Measurements from ENCODE around the gene PITPNM2. TPM values are rescaled to one million over a fixed set of nuclear protein-coding genes. Genes with fewer than 3 reads are reported as not detected.

PITPNM2 gene
- total and polyA plus RNA-seq, 2 experiments from 2014 or later, result 0.82 to 3.0 TPM

- no peaks in the 10 kb centered on the region for H3K79me2 ChIP-seq (replicated peaks; ENCODE audit: insufficient read depth)
- no peaks in the 10 kb centered on the region for H3K4me1 ChIP-seq (ENCODE audit: insufficient read depth)
- H2AFZ ChIP-seq, result no peak overlapping the region
- Mint-ChIP-seq H3K4me3 (no peak overlapping the region), H3K36me3 (ENCODE audit: low read depth) (peaks cover 40% of the 10 kb centered on the region), H3K9me3 (no peaks in the 10 kb centered on the region), H3K27ac (no peak overlapping the region), H3K4me1 (no peaks in the 10 kb centered on the region), H3K27me3 (ENCODE audit: insufficient read depth, low read depth, poor library complexity) (no peaks in the 10 kb centered on the region)
- no peak overlapping the region for H3K4me2 ChIP-seq
- no peak overlapping the region for H3K27ac ChIP-seq (ENCODE audit: low read depth)
- no peaks in the 10 kb centered on the region for H3F3A ChIP-seq (replicated peaks; ENCODE audit: low read depth)
- H3K4me3 ChIP-seq, result no peak overlapping the region
- peaks cover 9% of the 10 kb centered on the region for H3K36me3 ChIP-seq (ENCODE audit: insufficient read depth)
- H4K20me1 ChIP-seq (replicated peaks; ENCODE audit: insufficient read depth), result no peaks in the 10 kb centered on the region; the same call in none of the 2 replicates
- H3K9me2 ChIP-seq (ENCODE audit: insufficient read depth), result no peaks in the 10 kb centered on the region
- H3K27me3 ChIP-seq (ENCODE audit: insufficient read depth), result no peaks in the 10 kb centered on the region
- TF ChIP-seq, protein P1, sequence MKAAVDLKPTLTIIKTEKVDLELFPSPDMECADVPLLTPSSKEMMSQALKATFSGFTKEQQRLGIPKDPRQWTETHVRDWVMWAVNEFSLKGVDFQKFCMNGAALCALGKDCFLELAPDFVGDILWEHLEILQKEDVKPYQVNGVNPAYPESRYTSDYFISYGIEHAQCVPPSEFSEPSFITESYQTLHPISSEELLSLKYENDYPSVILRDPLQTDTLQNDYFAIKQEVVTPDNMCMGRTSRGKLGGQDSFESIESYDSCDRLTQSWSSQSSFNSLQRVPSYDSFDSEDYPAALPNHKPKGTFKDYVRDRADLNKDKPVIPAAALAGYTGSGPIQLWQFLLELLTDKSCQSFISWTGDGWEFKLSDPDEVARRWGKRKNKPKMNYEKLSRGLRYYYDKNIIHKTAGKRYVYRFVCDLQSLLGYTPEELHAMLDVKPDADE (IDR thresholded peaks at IDR 0.05), result no peak
- TF ChIP-seq EZH2phosphoT487 (IDR thresholded peaks at IDR 0.05; ENCODE audit: unreplicated experiment), result no peak
- DNase-seq (ENCODE audit: low spot score) (no peak), ATAC-seq (no peak)
These were observed 49.5 kb upstream of the PITPNM2 start for GRCh38 chr12:123200414-123200813.

GRCh38 chr12:123199936-123200335 lies 49.0 kb upstream of the PITPNM2 start:
- H3K9me2 ChIP-seq (ENCODE audit: insufficient read depth), result no peaks in the 10 kb centered on the region
- ATAC-seq, result no peak
- H3K4me3 Mint-ChIP-seq, result no peak overlapping the region
- no peak for TF ChIP-seq ZNF462 (CRISPR knock-in tag; IDR thresholded peaks at IDR 0.05)
- no peak for TF ChIP-seq CTCF (conservative IDR thresholded peaks at IDR 0.05; ENCODE audit: low read depth in 2 of 2)
- no peak for TF ChIP-seq ZNF114 (CRISPR knock-in tag; IDR thresholded peaks at IDR 0.05)
- TF ChIP-seq, protein P1 (IDR thresholded peaks at IDR 0.05), result no peak
- no peak for TF ChIP-seq NANOG (IDR thresholded peaks at IDR 0.05; ENCODE audit: borderline replicate concordance)
- no peak for TF ChIP-seq JUNB (IDR thresholded peaks at IDR 0.05; ENCODE audit: unreplicated experiment)
- no peak for TF ChIP-seq EZH2phosphoT487 (IDR thresholded peaks at IDR 0.05; ENCODE audit: unreplicated experiment)
- no peak for TF ChIP-seq ZNF331 (CRISPR knock-in tag; IDR thresholded peaks at IDR 0.05; ENCODE audit: low read depth)
- no peak for TF ChIP-seq POLR2AphosphoS5 (IDR thresholded peaks at IDR 0.05; ENCODE audit: low read depth)

More at GRCh38 chr12:123199936-123200335, 49.0 kb upstream of the PITPNM2 start:
- no peaks in the 10 kb centered on the region; the same call in none of the 2 replicates for H4K20me1 ChIP-seq (replicated peaks; ENCODE audit: insufficient read depth)
- DNase-seq (ENCODE audit: low spot score), result no peak
- no peaks in the 10 kb centered on the region for H3F3A ChIP-seq (replicated peaks; ENCODE audit: low read depth)
- H3K36me3 Mint-ChIP-seq (ENCODE audit: low read depth), result peaks cover 39% of the 10 kb centered on the region
- no peak overlapping the region for H3K4me3 ChIP-seq
- no peak overlapping the region for H2AFZ ChIP-seq
- no peak overlapping the region for H3K27ac ChIP-seq (ENCODE audit: low read depth)
- no peak overlapping the region for H3K27ac Mint-ChIP-seq
- no peaks in the 10 kb centered on the region for H3K27me3 Mint-ChIP-seq (ENCODE audit: insufficient read depth, low read depth, poor library complexity)
- no peaks in the 10 kb centered on the region for H3K79me2 ChIP-seq (replicated peaks; ENCODE audit: insufficient read depth)
- H3K4me2 ChIP-seq, result no peak overlapping the region
- no peaks in the 10 kb centered on the region for H3K9me3 Mint-ChIP-seq
- peaks cover 9% of the 10 kb centered on the region for H3K36me3 ChIP-seq (ENCODE audit: insufficient read depth)
- H3K4me1 ChIP-seq (ENCODE audit: insufficient read depth), result no peaks in the 10 kb centered on the region
- H3K4me1 Mint-ChIP-seq, result no peaks in the 10 kb centered on the region
- H3K27me3 ChIP-seq (ENCODE audit: insufficient read depth), result no peaks in the 10 kb centered on the region

All from GM23338 (cell line).